Liver (tissue), 9 donors: ENCODE results near the gene PITPNB. TPM values are rescaled to one million over a fixed set of nuclear protein-coding genes. Genes with fewer than 3 reads are reported as not detected.

Experiments
- DNase-seq: peaks from one replicate; pipeline ENCODE4 v3.0.0-alpha.2; 2017; ENCODE audit warnings: low spot score
- H3K27ac ChIP-seq, 2 donors: one replicate each; pipeline ENCODE4 v1.7.0; 2013; ENCODE audit warnings: inconsistent platforms in 2 of 2, low read length in 2 of 2, control low read depth in 1 of 2, low read depth in 1 of 2, mild to moderate bottlenecking in 1 of 2
- H3K27me3 ChIP-seq, 4 donors: one replicate each; pipeline versions ENCODE4 v1.6.1 to v1.7.0; 2013; ENCODE audit warnings: low read length in 3 of 4, inconsistent platforms in 1 of 4, mild to moderate bottlenecking in 1 of 4, moderate library complexity in 1 of 4; ENCODE audit not compliant: control insufficient read depth in 4 of 4, insufficient read depth in 4 of 4
- H3K36me3 ChIP-seq, 4 donors: one replicate each; pipeline versions ENCODE4 v1.6.1 to v1.7.0; 2013; ENCODE audit warnings: low read length in 3 of 4, mild to moderate bottlenecking in 3 of 4, low read depth in 1 of 4, moderate library complexity in 1 of 4; ENCODE audit not compliant: control insufficient read depth in 4 of 4, insufficient read depth in 3 of 4
- H3K4me1 ChIP-seq, 4 donors: one replicate each; pipeline versions ENCODE4 v1.6.1 to v1.7.0; 2013; ENCODE audit warnings: low read length in 3 of 4, mild to moderate bottlenecking in 3 of 4, moderate library complexity in 1 of 4; ENCODE audit not compliant: control insufficient read depth in 4 of 4, insufficient read depth in 4 of 4
- H3K4me3 ChIP-seq, 3 donors: one replicate each; pipeline versions ENCODE4 v1.6.1 to v1.7.0; 2013; ENCODE audit warnings: low read length in 3 of 3, control low read depth in 1 of 3, low read depth in 1 of 3, mild to moderate bottlenecking in 1 of 3
- H3K9ac ChIP-seq, 2 donors: one replicate each; pipeline ENCODE4 v1.7.0; 2013; ENCODE audit warnings: low read length in 2 of 2, mild to moderate bottlenecking in 2 of 2, moderate library complexity in 2 of 2, control low read depth in 1 of 2, low read depth in 1 of 2
- H3K9me3 ChIP-seq, 4 donors: one replicate each; pipeline versions ENCODE4 v1.6.1 to v1.7.0; 2013; ENCODE audit warnings: low read length in 3 of 4; ENCODE audit not compliant: control insufficient read depth in 4 of 4
- EGR1 ChIP-seq, 2 donors: IDR thresholded peaks; 2 replicates each; pipeline ENCODE4 v1.6.1; 2016 to 2018; ENCODE audit warnings: antibody characterized with exemption in 2 of 2, low read depth in 2 of 2
- FOXA1 ChIP-seq: IDR thresholded peaks from 2 replicates; pipeline ENCODE4 v1.6.1; 2016; ENCODE audit warnings: antibody characterized with exemption
- FOXA2 ChIP-seq: IDR thresholded peaks from 2 replicates; pipeline ENCODE4 v1.6.1; 2016; ENCODE audit warnings: antibody characterized with exemption
- GABPA ChIP-seq, 2 donors: IDR thresholded peaks in 1 of 2; conservative IDR thresholded peaks in 1 of 2; 2 replicates each; pipeline ENCODE4 v1.6.1; 2016; ENCODE audit warnings: antibody characterized with exemption in 2 of 2, mild to moderate bottlenecking in 1 of 2, moderate library complexity in 1 of 2
- HNF4A ChIP-seq, 2 donors: conservative IDR thresholded peaks; 2 replicates each; pipeline ENCODE4 v1.6.1; 2016; ENCODE audit warnings: antibody characterized with exemption in 2 of 2, mild to moderate bottlenecking in 2 of 2
- HNF4G ChIP-seq: IDR thresholded peaks from 2 replicates; pipeline ENCODE4 v1.6.1; 2016; ENCODE audit warnings: antibody characterized with exemption
- JUND ChIP-seq, 2 donors: IDR thresholded peaks; 2 replicates each; pipeline ENCODE4 v1.6.1; 2016; ENCODE audit warnings: antibody characterized with exemption in 2 of 2
- NR2F2 ChIP-seq: IDR thresholded peaks from 2 replicates; pipeline ENCODE4 v1.6.1; 2016; ENCODE audit warnings: antibody characterized with exemption
- RAD21 ChIP-seq, 2 donors: IDR thresholded peaks; 2 replicates each; pipeline ENCODE4 v1.6.1; 2016; ENCODE audit warnings: antibody characterized with exemption in 2 of 2, mild to moderate bottlenecking in 2 of 2
- RXRA ChIP-seq, 2 donors: IDR thresholded peaks; 2 replicates each; pipeline ENCODE4 v1.6.1; 2017 to 2018; ENCODE audit warnings: antibody characterized with exemption in 2 of 2, mild to moderate bottlenecking in 1 of 2
- SP1 ChIP-seq: IDR thresholded peaks from 2 replicates; pipeline ENCODE4 v1.6.1; 2018; ENCODE audit warnings: antibody characterized with exemption, mild to moderate bottlenecking
- TAF1 ChIP-seq: conservative IDR thresholded peaks from 2 replicates; pipeline ENCODE4 v1.6.1; 2016; ENCODE audit warnings: antibody characterized with exemption, mild to moderate bottlenecking
- YY1 ChIP-seq: IDR thresholded peaks from 2 replicates; pipeline ENCODE4 v1.6.1; 2016; ENCODE audit warnings: antibody characterized with exemption, mild to moderate bottlenecking
- WGBS: extraction: QIAGEN DNeasy Blood & Tissue Kit; methylation state at CpG from one replicate; pipeline ENCODE4 v1.1.7; 2013; 5-methylcytosine and 5-hydroxymethylcytosine counted together
- polyA plus RNA-seq, 2 donors: library from polyadenylated mRNA; stranded (reverse) in 1 of 2; unstranded in 1 of 2; fragments of 200-250 nt in 1 of 2; fragments of >200 nt in 1 of 2; fragmentation: Nextera tagmentation in 1 of 2; extraction: Ambion mirVana in 1 of 2; gene quantifications; one replicate each; pipeline versions ENCODE4 v1.2.1 to v1.2.3, GENCODE V29; 2013 to 2015
- total RNA-seq, 2 donors: library from RNA; depleted of rRNA; stranded (reverse); fragments of >200 nt; gene quantifications; one replicate each; pipeline ENCODE4 v1.2.3, GENCODE V29; 2014
- TF ChIP-seq, protein P1 (sequence below): fragments of 150-350 bp; IDR thresholded peaks from 2 replicates; pipeline ENCODE4 v1.5.1; 2017; ENCODE audit warnings: improper control_type of control experiment, low read depth, low read length; ENCODE audit not compliant: missing input control
- TF ChIP-seq, protein P2 (sequence below): IDR thresholded peaks from 2 replicates; pipeline ENCODE4 v1.6.1; 2016; ENCODE audit warnings: antibody characterized with exemption
- TF ChIP-seq, protein P3 (sequence below): IDR thresholded peaks from 2 replicates; pipeline ENCODE4 v1.6.1; 2016; ENCODE audit warnings: antibody characterized with exemption
- TF ChIP-seq, protein P4 (sequence below): IDR thresholded peaks from 2 replicates; pipeline ENCODE4 v1.6.1; 2016; ENCODE audit warnings: antibody characterized with exemption, mild to moderate bottlenecking
- TF ChIP-seq, protein P5 (sequence below): IDR thresholded peaks from 2 replicates; pipeline ENCODE4 v1.6.1; 2016; ENCODE audit warnings: antibody characterized with exemption
- donor health status: healthy.
- donor health status: healthy.
- donor health status: healthy.
- donor health status: healthy.
- donor health status: healthy.

The PITPNB gene
- total and polyA plus RNA-seq, 4 donors, result 18.4 to 57.4 (median 34.4) TPM

DNA sequence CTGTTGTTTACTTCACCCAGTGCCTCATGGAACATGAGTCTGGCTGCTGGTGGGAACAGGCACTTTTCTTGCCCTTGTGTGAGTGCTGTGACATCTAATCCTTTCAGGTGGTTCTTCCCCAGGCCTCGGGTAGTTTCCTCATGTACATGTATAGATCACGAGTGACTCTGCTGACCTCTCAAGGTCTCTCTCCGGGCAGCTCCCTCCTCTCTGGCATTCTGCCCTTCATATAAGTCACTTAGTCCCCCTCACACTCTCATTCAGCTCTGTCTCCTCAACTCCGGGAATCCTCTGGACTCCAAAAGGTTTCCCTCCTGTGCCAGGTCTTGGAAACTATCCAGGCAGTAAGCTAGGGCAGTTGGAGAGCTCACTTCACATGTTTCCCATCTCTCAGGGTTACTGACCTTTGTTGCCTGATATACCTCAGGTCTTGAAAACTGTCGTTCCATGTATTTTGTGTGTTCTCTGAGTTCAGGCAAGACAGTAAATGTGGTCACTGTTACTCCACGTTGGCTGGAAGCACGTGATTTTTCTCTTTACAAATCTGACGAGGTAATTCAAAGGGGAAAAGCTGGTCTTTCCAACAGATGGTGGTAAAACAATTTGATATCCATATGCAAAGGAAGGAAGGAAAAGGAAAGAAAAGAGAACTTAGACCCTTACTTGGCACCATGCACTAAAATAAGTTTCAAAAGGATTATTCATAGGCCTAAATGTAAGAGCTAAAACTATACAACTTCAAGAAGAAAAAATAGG is 40.5 kb upstream of the PITPNB start:
- no peaks in the 10 kb centered on the region for H3K9me3 ChIP-seq
- H3K27me3 ChIP-seq, result no peaks in the 10 kb centered on the region
- peaks cover 4 to 48% (median 43%) of the 10 kb centered on the region in 4 donors for H3K4me1 ChIP-seq
- H3K9ac ChIP-seq, result peak overlapping the region in 1 of 2 donors; percentile 52
- no peak overlapping the region for H3K4me3 ChIP-seq
- TF ChIP-seq RXRA (IDR thresholded peaks at IDR 0.05) (peak; percentile 93 to 97), SP1 (peak; percentile 84), JUND (IDR thresholded peaks at IDR 0.05) (peak; percentile 61 to 62), NR2F2 (peak; percentile 44), YY1 (peak; percentile 56), FOXA1 (no peak), GABPA (IDR thresholded peaks at IDR 0.05 in 1 of 2, conservative IDR thresholded peaks at IDR 0.05 in 1 of 2) (no peak), HNF4A (conservative IDR thresholded peaks at IDR 0.05) (peak; percentile 67 to 72), TAF1 (peak; percentile 59), HNF4G (peak; percentile 40), RAD21 (IDR thresholded peaks at IDR 0.05) (peak; percentile 30 to 51), EGR1 (IDR thresholded peaks at IDR 0.05; ENCODE audit: low read depth in 2 of 2) (no peak), FOXA2 (no peak)
- TF ChIP-seq, protein P1, sequence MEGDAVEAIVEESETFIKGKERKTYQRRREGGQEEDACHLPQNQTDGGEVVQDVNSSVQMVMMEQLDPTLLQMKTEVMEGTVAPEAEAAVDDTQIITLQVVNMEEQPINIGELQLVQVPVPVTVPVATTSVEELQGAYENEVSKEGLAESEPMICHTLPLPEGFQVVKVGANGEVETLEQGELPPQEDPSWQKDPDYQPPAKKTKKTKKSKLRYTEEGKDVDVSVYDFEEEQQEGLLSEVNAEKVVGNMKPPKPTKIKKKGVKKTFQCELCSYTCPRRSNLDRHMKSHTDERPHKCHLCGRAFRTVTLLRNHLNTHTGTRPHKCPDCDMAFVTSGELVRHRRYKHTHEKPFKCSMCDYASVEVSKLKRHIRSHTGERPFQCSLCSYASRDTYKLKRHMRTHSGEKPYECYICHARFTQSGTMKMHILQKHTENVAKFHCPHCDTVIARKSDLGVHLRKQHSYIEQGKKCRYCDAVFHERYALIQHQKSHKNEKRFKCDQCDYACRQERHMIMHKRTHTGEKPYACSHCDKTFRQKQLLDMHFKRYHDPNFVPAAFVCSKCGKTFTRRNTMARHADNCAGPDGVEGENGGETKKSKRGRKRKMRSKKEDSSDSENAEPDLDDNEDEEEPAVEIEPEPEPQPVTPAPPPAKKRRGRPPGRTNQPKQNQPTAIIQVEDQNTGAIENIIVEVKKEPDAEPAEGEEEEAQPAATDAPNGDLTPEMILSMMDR, result no peak
- TF ChIP-seq, protein P2, sequence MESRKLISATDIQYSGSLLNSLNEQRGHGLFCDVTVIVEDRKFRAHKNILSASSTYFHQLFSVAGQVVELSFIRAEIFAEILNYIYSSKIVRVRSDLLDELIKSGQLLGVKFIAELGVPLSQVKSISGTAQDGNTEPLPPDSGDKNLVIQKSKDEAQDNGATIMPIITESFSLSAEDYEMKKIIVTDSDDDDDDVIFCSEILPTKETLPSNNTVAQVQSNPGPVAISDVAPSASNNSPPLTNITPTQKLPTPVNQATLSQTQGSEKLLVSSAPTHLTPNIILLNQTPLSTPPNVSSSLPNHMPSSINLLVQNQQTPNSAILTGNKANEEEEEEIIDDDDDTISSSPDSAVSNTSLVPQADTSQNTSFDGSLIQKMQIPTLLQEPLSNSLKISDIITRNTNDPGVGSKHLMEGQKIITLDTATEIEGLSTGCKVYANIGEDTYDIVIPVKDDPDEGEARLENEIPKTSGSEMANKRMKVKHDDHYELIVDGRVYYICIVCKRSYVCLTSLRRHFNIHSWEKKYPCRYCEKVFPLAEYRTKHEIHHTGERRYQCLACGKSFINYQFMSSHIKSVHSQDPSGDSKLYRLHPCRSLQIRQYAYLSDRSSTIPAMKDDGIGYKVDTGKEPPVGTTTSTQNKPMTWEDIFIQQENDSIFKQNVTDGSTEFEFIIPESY, result peak; percentile 48
- TF ChIP-seq, protein P3, sequence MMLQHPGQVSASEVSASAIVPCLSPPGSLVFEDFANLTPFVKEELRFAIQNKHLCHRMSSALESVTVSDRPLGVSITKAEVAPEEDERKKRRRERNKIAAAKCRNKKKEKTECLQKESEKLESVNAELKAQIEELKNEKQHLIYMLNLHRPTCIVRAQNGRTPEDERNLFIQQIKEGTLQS, result peak; percentile 10
- TF ChIP-seq, protein P4, sequence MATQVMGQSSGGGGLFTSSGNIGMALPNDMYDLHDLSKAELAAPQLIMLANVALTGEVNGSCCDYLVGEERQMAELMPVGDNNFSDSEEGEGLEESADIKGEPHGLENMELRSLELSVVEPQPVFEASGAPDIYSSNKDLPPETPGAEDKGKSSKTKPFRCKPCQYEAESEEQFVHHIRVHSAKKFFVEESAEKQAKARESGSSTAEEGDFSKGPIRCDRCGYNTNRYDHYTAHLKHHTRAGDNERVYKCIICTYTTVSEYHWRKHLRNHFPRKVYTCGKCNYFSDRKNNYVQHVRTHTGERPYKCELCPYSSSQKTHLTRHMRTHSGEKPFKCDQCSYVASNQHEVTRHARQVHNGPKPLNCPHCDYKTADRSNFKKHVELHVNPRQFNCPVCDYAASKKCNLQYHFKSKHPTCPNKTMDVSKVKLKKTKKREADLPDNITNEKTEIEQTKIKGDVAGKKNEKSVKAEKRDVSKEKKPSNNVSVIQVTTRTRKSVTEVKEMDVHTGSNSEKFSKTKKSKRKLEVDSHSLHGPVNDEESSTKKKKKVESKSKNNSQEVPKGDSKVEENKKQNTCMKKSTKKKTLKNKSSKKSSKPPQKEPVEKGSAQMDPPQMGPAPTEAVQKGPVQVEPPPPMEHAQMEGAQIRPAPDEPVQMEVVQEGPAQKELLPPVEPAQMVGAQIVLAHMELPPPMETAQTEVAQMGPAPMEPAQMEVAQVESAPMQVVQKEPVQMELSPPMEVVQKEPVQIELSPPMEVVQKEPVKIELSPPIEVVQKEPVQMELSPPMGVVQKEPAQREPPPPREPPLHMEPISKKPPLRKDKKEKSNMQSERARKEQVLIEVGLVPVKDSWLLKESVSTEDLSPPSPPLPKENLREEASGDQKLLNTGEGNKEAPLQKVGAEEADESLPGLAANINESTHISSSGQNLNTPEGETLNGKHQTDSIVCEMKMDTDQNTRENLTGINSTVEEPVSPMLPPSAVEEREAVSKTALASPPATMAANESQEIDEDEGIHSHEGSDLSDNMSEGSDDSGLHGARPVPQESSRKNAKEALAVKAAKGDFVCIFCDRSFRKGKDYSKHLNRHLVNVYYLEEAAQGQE, result peak; percentile 43
- TF ChIP-seq, protein P5, sequence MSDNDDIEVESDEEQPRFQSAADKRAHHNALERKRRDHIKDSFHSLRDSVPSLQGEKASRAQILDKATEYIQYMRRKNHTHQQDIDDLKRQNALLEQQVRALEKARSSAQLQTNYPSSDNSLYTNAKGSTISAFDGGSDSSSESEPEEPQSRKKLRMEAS, result peak; percentile 43
- peak overlapping the region; percentile 83 to 90 for H3K27ac ChIP-seq
- no peaks in the 10 kb centered on the region for H3K36me3 ChIP-seq
- WGBS, result 27% methylated on average over 8 of the region's 8 CpGs
- no peak for DNase-seq
